GM13976 (cell line): Measurements from ENCODE around the gene SUCLG2.

ENCODE experiments used
- DNase-seq: peaks from one replicate; pipeline ENCODE4 v3.0.0; 2012; ENCODE audit warnings: low spot score
- CTCF ChIP-seq: IDR thresholded peaks from 2 replicates; pipeline ENCODE4 v1.5.1; 2012; ENCODE audit warnings: borderline replicate concordance, mild to moderate bottlenecking; ENCODE audit not compliant: insufficient read depth; ENCODE audit errors: extremely low read depth, missing control alignments, control extremely low read depth
- in situ Hi-C: fragments of 300-500 bp; cut with MboI; formaldehyde crosslinking; loops from one replicate; pipeline ENCODE4 v1.12.0; 2022; ENCODE audit warnings: low sequenced_read_pairs, mixed read lengths, inconsistent platforms; ENCODE audit not compliant: unreplicated experiment

SUCLG2 gene

GRCh38 chr3:67327582-67327981 lies 326.8 kb downstream of the SUCLG2 start:
- no peak for DNase-seq
- in situ Hi-C loops, result no loop called here

GRCh38 chr3:67325231-67325630 lies 329.2 kb downstream of the SUCLG2 start:
- no peak for DNase-seq
- no peak for TF ChIP-seq CTCF
- in situ Hi-C loops, result no loop called here

More at GRCh38 chr3:67327582-67327981, 326.8 kb downstream of the SUCLG2 start:
- no peak for TF ChIP-seq CTCF
